Vagina (tissue), 2 donors: ENCODE data around the gene KANK4. TPM values are rescaled to one million over a fixed set of nuclear protein-coding genes. Genes with fewer than 3 reads are reported as not detected.

Experiments used
- DNase-seq, 2 donors: peaks; one replicate each; pipeline ENCODE4 v3.0.0-alpha.2; 2017; ENCODE audit errors: extremely low spot score in 2 of 2
- H3K27ac ChIP-seq: fragments of 200-600 bp; sonication (generic); one replicate; pipeline ENCODE4 v1.5.1; 2019
- H3K27me3 ChIP-seq: fragments of 200-600 bp; sonication (generic); one replicate; pipeline ENCODE4 v1.5.1; 2019
- H3K36me3 ChIP-seq, 2 donors: fragments of 200-600 bp; sonication (generic); one replicate each; pipeline ENCODE4 v1.5.1; 2017 to 2019
- H3K4me1 ChIP-seq: fragments of 200-600 bp; sonication (generic); one replicate; pipeline ENCODE4 v1.5.1; 2019
- H3K4me3 ChIP-seq, 2 donors: fragments of 200-600 bp; sonication (generic); 1 replicate in 1 of 2; 2 replicates in 1 of 2; pipeline ENCODE4 v1.5.1; 2016 to 2019
- H3K9me3 ChIP-seq: fragments of 200-600 bp; sonication (generic); one replicate; pipeline ENCODE4 v1.5.1; 2019
- CTCF ChIP-seq, 3 experiments: fragments of 450-650 bp in 2 of 3; fragments of 200-600 bp in 1 of 3; sonication (generic) in 1 of 3; IDR thresholded peaks; one replicate each; pipeline ENCODE4 v1.5.1; 2017 to 2019; ENCODE audit warnings: antibody characterized with exemption in 3 of 3, mild to moderate bottlenecking in 2 of 3, moderate library complexity in 2 of 3
- POLR2A ChIP-seq, 2 donors: fragments of 450-650 bp; IDR thresholded peaks; one replicate each; pipeline ENCODE4 v1.6.1; 2017; ENCODE audit warnings: antibody characterized with exemption in 2 of 2, mild to moderate bottlenecking in 2 of 2, moderate library complexity in 2 of 2
- POLR2AphosphoS5 ChIP-seq, 2 donors: sonication (generic); formaldehyde crosslinking; IDR thresholded peaks; one replicate each; pipeline ENCODE4 v1.9.0; 2017; ENCODE audit warnings: antibody characterized with exemption in 2 of 2, mild to moderate bottlenecking in 2 of 2, low read depth in 1 of 2; ENCODE audit not compliant: insufficient read depth in 1 of 2
- intact Hi-C: fragments of 100-400 bp; cut with DNase I; formaldehyde crosslinking; loops from one replicate; pipeline ENCODE4 v1.15.1; 2023
- total RNA-seq: library from RNA; depleted of rRNA; stranded (reverse); fragments of >200 nt; gene quantifications from one replicate; pipeline ENCODE4 v1.2.3, GENCODE V29; 2016

The KANK4 gene
- total RNA-seq, 1 donor from 2014 or later = 1.2 TPM

GRCh38 chr1:62346886-62347285, 27.7 kb upstream of the KANK4 start:
- intact Hi-C loops = no loop called here
- H3K27me3 ChIP-seq = no peaks in the 10 kb centered on the region

GRCh38 chr1:62343911-62344310, 24.7 kb upstream of the KANK4 start:
- no peak for TF ChIP-seq CTCF (IDR thresholded peaks at IDR 0.05)
- no peak for TF ChIP-seq POLR2AphosphoS5 (IDR thresholded peaks at IDR 0.05; ENCODE audit: insufficient read depth in 1 of 2, low read depth in 1 of 2)
- TF ChIP-seq POLR2A (IDR thresholded peaks at IDR 0.05) = no peak
- no peak for DNase-seq
- H3K9me3 ChIP-seq = no peaks in the 10 kb centered on the region
- H3K36me3 ChIP-seq = no peaks in the 10 kb centered on the region
- no peaks in the 10 kb centered on the region for H3K4me1 ChIP-seq
- H3K27ac ChIP-seq = no peak overlapping the region
- no peaks in the 10 kb centered on the region for H3K27me3 ChIP-seq
- no peak overlapping the region for H3K4me3 ChIP-seq
- intact Hi-C loops = no loop called here

More at GRCh38 chr1:62346886-62347285, 27.7 kb upstream of the KANK4 start:
- DNase-seq = no peak
- H3K4me1 ChIP-seq = no peaks in the 10 kb centered on the region
- H3K4me3 ChIP-seq = no peak overlapping the region
- H3K27ac ChIP-seq = no peak overlapping the region
- H3K36me3 ChIP-seq = no peaks in the 10 kb centered on the region
- TF ChIP-seq CTCF (IDR thresholded peaks at IDR 0.05) = no peak
- TF ChIP-seq POLR2A (IDR thresholded peaks at IDR 0.05) = no peak
- no peak for TF ChIP-seq POLR2AphosphoS5 (IDR thresholded peaks at IDR 0.05; ENCODE audit: insufficient read depth in 1 of 2, low read depth in 1 of 2)
- no peaks in the 10 kb centered on the region for H3K9me3 ChIP-seq

GRCh38 chr1:62342270-62342669, 23.0 kb upstream of the KANK4 start:
- H3K27me3 ChIP-seq = no peaks in the 10 kb centered on the region
- TF ChIP-seq POLR2A (IDR thresholded peaks at IDR 0.05) (no peak), POLR2AphosphoS5 (IDR thresholded peaks at IDR 0.05; ENCODE audit: insufficient read depth in 1 of 2, low read depth in 1 of 2) (no peak), CTCF (IDR thresholded peaks at IDR 0.05) (no peak)
- peaks cover 13% of the 10 kb centered on the region for H3K4me1 ChIP-seq
- no peak for DNase-seq
- no peaks in the 10 kb centered on the region for H3K9me3 ChIP-seq
- intact Hi-C loops = no loop called here
- H3K36me3 ChIP-seq = no peaks in the 10 kb centered on the region
- H3K4me3 ChIP-seq = no peak overlapping the region
- no peak overlapping the region for H3K27ac ChIP-seq

GRCh38 chr1:62341615-62342014, 22.4 kb upstream of the KANK4 start:
- intact Hi-C loops = no loop called here
- TF ChIP-seq CTCF (IDR thresholded peaks at IDR 0.05) = no peak
- no peak for TF ChIP-seq POLR2AphosphoS5 (IDR thresholded peaks at IDR 0.05; ENCODE audit: insufficient read depth in 1 of 2, low read depth in 1 of 2)
- no peak for TF ChIP-seq POLR2A (IDR thresholded peaks at IDR 0.05)
- Histone ChIP-seq H3K27ac (no peak overlapping the region), H3K4me1 (peaks cover 19% of the 10 kb centered on the region), H3K36me3 (no peaks in the 10 kb centered on the region), H3K4me3 (no peak overlapping the region), H3K27me3 (no peaks in the 10 kb centered on the region), H3K9me3 (no peaks in the 10 kb centered on the region)
- DNase-seq = no peak

GRCh38 chr1:62341089-62341488, 21.9 kb upstream of the KANK4 start:
- H3K36me3 ChIP-seq = no peaks in the 10 kb centered on the region
- DNase-seq = no peak
- intact Hi-C loops = no loop called here

More at GRCh38 chr1:62341089-62341488, 21.9 kb upstream of the KANK4 start:
- Histone ChIP-seq H3K4me1 (peaks cover 19% of the 10 kb centered on the region), H3K4me3 (no peak overlapping the region), H3K27me3 (no peaks in the 10 kb centered on the region), H3K27ac (no peak overlapping the region), H3K9me3 (no peaks in the 10 kb centered on the region)
- TF ChIP-seq POLR2AphosphoS5 (IDR thresholded peaks at IDR 0.05; ENCODE audit: insufficient read depth in 1 of 2, low read depth in 1 of 2) (no peak), CTCF (IDR thresholded peaks at IDR 0.05) (no peak), POLR2A (IDR thresholded peaks at IDR 0.05) (no peak)
